Stromal cell of bone marrow (primary cell): ENCODE measurements around the gene ADAMTS12.

Experiments
- DNase-seq: peaks from one replicate; pipeline ENCODE4 v3.0.0-alpha.2; 2012; ENCODE audit warnings: low read depth

Gene ADAMTS12

DNA sequence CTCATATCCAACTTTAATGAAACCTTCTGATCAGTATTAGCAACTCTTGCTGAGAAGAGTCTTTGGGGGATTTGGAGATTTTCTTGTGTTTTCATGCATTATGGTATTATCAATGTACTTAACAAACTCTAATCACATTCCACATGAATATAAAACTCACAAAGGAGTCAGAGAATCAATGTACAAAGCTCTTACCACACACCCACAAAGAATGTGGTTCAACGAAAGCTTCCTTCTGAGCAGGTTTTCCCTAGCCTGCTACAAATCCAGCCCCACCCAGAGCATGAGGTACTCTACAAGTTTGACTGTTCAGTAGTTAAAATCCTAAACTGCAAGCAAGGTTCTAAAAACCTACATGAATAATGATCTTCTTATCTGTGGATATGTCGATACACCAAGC lies 240.9 kb downstream of the ADAMTS12 start:
- no peak for DNase-seq

DNA sequence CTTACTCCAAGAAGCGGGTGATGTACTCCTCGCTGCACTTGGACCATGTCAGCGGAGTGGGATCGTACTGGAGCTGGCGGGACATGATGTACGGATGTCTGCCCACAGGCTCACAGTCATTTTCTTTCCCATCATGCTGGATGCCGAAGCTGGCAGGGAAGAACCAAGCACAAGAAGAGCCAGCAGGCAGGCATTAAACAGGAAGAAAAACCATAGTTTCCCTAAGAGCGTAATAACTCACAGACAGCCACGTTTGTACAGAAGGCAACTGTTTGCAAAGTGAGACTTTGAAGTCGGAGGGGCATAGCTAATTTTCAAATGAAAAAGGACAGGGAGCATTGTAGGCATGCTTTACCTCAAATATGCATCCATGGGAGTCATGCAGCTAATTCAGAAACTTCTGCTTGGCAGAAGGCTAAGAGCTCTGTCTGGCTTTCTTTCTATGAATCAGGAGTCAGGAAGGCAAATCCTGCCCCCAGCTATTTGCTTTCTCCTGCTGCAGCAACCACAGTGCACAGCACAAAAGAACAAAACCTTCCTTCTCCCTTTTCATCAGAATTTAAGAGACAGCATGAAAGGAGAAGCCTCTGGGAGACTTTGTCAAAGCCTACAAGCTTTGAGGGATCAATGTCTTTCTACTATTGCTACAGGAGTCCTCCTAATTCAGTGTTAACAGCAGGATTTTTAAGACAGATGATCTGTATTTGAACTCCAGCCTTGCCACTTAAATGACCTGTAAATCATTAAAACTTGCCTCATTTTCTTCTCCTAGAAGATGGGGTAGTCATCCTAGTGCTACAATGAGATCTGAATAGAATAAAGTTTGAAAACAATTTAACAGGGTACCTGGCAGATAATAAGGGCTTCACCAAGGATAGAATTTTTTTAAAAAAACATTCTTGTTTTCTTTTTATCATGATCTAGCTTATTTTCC lies 242.0 kb downstream of the ADAMTS12 start:
- DNase-seq: peak; percentile 59

DNA sequence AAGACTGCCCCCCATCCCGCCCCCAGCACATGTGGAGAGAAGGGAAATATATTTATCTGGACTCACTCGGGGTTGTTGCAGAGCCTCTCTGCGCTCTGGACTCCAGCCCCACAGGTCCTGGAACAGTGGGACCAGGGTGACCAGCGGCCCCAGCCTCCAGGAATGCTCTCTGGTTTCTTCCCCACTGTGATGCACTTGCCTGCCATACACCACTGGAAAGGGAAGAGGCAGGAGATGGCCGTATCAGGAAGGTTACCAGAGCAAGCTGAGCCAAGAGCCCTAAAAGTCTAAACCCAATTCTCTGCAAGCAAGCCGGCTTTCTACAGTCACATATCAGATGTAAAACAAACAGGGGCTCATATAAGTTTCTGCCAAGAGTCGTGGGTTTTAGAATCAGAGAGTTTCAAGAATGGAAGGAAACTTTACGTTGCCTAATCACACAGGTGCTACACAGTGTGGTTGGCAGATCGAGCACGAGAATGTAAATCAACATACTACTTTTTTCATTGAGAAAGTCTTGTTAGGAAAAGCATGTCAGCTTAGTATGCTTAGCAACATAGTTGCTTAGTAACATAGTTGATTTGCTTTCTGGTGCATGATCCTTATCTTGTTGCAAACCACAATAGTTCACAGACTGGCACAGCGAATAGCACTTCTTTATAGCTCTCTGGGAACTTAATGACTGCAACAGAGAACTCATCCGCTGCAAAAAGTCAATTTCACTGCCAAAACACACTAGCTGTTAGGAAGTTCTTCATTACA lies 249.9 kb downstream of the ADAMTS12 start:
- DNase-seq: peak; percentile 69

- no peak for DNase-seq
Observed at GRCh38 chr5:33639474-33639873, 252.3 kb downstream of the ADAMTS12 start.

GRCh38 chr5:33637011-33637410 lies 254.8 kb downstream of the ADAMTS12 start:
- no peak for DNase-seq

DNA sequence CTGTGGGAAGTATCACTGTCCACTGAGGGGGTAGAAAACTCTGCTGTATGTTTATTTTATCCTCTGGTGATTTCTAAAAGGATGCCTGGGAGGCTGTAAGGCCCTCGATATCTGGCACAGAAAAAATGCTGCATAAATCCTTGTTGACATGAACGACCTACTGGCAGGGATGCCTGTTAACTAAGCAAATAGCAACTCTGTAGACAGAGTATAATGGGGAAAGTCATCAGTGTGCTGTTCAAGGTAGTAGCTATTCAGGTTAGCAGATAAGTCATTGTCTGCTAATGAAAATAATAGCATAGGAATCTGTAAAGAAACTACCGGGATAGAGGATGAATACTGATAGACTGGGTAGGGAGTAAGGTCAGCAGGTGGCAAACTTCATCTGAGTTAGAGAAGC lies 256.2 kb downstream of the ADAMTS12 start:
- DNase-seq: no peak

GRCh38 chr5:33633699-33634098 lies 258.1 kb downstream of the ADAMTS12 start:
- DNase-seq: no peak

- peak; percentile 23 for DNase-seq
Observed at GRCh38 chr5:33631786-33632185, 260.0 kb downstream of the ADAMTS12 start.

GRCh38 chr5:33631139-33631538 lies 260.7 kb downstream of the ADAMTS12 start:
- no peak for DNase-seq

DNA sequence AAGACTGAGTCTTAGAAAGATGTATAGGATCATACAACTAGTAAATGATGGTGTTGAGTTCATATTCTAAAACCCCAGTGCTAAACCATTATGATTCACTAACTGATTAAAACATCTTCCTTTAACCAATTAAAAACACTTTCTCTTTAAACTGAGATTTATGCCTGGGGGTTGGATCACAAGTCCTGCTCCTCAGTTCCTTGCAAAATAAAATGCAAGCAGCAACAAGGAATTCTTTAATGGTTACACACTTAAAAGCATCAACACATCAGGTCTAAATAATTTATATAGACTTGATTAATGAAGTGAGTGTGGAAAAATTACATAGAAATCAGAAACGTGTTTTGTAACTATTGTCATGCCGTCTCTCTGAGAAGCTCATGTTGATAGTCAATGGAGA lies 261.8 kb downstream of the ADAMTS12 start:
- no peak for DNase-seq

DNA sequence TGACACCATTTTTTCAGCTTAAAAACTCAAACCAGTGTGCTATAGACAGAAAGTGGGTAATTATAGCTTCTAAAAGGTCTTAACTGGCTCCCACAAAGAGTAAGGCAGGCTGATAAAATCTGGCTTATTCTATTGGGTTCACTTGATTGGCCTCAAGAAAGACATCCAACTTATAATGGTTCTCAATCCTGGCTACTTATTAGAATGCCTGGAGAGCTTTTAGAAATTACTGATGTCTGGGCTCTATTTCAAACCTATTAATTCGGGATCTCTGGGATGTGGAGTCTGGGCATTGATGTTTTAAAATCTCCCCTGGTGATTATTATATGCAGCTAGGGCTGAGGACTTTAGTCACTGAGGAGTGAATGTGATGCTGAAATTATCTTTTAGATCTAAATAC lies 263.0 kb downstream of the ADAMTS12 start:
- DNase-seq: no peak

DNA sequence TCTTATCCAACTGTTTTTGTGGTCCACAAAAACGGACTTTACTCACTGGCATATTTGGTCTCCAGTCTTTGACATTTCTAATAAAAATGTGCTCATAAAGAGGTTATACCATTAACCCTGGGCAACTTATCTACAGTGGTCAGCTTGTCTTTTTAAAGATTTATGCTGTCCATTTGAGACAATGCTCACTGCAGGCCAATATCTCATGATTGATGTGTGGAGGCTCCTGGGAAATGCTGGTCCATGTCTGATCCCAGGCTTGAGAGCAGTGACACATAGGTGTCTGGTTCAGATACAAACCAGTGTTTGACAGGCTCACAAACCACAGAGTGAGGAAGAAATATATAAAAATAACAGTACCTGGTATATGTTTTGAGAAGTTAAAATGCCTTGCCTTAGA lies 270.3 kb downstream of the ADAMTS12 start:
- DNase-seq: no peak

DNA sequence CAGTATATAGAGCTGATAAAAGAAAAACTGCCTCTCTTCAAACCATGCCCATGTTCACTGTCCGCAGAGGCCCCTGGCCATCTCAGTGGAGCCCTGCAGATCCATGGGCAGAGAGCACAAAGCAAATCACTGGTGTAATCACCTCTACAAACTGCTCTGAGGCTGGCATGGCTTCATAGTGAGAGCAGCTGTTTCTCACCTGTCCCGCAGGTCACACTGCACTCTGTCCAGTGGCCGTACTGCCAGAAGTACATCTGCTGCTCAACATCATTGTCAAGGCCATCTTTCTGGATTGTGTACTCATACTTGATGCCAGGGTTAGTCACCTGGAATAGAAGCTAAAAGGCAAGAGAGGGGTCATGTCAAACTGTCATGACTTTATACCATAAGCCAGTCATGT lies 277.8 kb downstream of the ADAMTS12 start:
- DNase-seq: no peak

GRCh38 chr5:33612386-33612785 lies 279.4 kb downstream of the ADAMTS12 start:
- no peak for DNase-seq

GRCh38 chr5:33611877-33612276 lies 279.9 kb downstream of the ADAMTS12 start:
- peak; percentile 73 for DNase-seq

DNA sequence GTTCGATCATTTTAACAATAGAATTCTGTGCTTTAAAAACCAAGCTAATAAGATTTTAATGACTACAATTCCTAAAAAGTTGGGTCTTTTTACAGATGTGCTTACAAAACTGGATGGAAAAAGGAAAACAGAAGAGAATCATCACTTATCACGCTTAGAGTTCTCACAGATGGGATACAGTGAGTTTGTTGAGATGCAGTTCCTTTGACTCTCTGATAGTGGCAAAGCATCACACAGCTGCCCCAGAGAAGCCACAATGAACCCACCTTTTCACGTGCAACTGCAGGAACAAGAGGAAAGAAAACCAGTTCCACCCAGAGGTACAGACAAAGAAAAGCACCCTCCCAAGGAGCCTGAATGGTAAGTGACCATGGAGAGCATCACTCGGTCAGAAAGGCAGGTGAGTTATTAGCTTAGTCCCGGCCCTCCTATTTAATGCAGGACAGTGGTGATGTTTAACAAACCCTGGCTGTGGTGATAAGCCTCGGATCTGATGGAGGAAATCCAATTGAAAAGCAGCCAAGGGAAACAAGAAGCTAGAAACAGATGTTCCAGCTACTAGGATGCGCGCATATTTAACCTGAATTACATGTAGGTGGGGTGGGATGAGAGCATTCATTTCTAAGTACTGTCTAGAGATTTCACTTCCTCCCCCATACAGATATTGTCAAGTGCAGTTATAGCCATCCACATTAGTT lies 283.3 kb downstream of the ADAMTS12 start:
- DNase-seq: no peak

DNA sequence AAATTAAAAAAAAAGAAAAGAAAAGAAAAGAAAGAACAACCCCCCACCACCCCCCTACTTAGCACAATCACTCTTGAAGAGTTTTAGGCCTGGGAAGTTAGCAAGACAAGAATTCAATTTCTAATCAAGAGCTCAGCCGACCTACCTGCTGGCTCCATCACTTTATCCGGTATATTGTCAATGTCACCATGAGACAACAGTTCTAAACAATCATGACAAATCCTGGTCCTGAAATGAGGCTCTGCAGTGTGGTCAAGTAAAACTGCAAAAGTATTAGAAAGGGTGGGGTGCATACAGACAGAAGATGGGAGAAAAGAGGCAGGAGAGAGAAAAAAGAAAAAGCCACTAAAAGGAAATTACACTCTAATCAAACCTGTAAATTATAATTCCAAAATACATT lies 287.3 kb downstream of the ADAMTS12 start:
- DNase-seq: no peak

- no peak for DNase-seq
Observed at GRCh38 chr5:33601881-33602280, 289.9 kb downstream of the ADAMTS12 start.

DNA sequence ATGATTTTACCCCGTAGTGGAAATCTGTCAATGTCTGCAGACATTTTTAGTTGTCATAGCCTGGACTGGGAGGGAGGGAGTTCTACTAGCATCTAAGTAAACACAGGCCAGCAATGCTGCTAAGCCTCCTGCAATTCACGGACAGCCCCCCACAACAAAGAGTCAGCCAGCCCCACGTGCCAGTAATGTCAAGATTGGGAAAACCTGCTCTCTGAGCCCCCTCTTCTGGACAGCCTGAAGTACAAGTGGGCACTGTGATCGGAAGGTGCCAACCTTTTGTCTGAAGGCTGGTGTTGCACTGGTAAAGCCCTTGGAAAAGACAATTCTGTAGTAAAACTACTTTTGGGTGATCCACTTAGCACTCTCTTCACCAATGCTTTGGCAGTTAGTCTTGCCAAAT lies 296.5 kb downstream of the ADAMTS12 start:
- no peak for DNase-seq

DNA sequence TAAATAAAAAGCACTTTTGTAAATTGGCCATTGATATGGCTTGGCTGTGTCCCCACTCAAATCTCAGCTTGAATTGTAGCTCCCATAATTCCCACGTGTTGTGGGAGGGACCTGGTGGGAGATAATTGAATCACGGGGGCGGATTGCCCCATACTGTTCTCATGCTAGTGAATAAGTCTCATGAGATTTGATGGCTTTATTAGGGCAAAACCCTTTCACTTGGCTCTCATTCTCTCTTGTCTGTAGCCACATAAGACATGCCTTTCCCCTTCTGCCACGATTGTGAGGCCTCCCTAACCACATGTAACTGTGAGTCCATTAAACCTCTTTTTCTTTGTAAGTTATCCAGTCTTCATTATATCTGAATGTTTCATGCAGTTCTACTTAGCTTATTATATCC lies 297.8 kb downstream of the ADAMTS12 start:
- DNase-seq: no peak

DNA sequence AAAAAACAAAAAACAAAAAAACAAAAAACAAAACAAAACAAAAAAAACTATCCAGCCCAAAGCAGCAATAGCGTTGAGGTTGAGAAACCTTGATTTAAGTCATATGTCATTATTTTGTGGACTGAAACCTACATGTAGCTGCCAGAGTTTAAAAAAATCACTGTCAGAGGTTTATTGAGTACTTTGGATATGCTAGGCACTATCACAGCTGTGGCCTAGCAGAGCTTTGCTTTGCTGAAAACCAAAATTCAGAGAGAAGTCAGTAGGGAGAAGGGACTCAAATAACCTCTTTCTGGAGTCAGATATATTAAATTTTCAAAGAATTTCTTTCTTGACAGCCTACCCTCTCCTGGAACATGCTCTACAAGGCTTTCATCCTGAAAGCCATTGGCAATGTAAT lies 299.5 kb downstream of the ADAMTS12 start:
- no peak for DNase-seq

GRCh38 chr5:33588654-33589372 lies 303.0 kb downstream of the ADAMTS12 start:
- DNase-seq: no peak
